ENCODE data around the gene ALDH1A1. TPM values are rescaled to one million over a fixed set of nuclear protein-coding genes. Genes with fewer than 3 reads are reported as not detected.
A peak's percentile ranks its signal among the peaks of the same experiment; 100 is the strongest.

Gene ALDH1A1
- total and polyA plus RNA-seq, 11 donors, result 2.2 to 37.5 (median 12.6) TPM

DNA sequence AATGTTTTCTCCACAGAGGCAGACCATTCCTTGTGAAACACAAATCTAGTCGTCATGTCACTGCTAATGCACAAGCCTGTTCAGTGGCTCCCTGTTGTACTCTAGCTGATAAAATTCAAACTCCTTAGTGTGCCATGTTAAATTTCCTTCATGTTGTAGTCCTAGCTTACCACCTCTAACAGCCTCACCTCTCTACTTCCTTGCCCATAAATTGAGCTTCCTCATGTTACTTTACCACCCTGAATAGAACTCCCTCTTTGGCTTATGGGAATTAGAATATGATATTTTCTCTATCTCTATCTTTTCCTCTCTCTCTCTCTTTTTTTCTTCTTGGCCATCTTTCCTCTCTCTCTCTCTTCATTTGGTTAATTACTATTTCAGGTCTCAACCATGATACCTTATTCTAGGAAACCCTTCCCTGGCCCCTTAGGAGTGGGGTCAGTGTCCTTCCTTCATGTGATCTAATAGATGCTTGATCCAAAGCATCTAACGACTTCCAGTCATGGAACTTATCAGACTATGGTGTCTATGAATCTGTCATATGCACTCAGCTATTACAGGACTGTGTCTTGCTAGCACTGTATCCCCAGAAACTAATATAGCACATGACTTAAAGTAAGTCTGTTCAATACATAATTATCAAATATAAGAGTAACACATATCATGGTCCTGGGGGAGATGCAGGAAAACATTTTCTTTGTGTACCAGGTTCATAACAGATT is 31.5 kb upstream of the ALDH1A1 start:
- H3K9me3 ChIP-seq, result no peaks in the 10 kb centered on the region
- TF ChIP-seq POLR2A (IDR thresholded peaks at IDR 0.05), result no peak
- TF ChIP-seq, protein P1, sequence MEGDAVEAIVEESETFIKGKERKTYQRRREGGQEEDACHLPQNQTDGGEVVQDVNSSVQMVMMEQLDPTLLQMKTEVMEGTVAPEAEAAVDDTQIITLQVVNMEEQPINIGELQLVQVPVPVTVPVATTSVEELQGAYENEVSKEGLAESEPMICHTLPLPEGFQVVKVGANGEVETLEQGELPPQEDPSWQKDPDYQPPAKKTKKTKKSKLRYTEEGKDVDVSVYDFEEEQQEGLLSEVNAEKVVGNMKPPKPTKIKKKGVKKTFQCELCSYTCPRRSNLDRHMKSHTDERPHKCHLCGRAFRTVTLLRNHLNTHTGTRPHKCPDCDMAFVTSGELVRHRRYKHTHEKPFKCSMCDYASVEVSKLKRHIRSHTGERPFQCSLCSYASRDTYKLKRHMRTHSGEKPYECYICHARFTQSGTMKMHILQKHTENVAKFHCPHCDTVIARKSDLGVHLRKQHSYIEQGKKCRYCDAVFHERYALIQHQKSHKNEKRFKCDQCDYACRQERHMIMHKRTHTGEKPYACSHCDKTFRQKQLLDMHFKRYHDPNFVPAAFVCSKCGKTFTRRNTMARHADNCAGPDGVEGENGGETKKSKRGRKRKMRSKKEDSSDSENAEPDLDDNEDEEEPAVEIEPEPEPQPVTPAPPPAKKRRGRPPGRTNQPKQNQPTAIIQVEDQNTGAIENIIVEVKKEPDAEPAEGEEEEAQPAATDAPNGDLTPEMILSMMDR (IDR thresholded peaks at IDR 0.05), result no peak

DNA sequence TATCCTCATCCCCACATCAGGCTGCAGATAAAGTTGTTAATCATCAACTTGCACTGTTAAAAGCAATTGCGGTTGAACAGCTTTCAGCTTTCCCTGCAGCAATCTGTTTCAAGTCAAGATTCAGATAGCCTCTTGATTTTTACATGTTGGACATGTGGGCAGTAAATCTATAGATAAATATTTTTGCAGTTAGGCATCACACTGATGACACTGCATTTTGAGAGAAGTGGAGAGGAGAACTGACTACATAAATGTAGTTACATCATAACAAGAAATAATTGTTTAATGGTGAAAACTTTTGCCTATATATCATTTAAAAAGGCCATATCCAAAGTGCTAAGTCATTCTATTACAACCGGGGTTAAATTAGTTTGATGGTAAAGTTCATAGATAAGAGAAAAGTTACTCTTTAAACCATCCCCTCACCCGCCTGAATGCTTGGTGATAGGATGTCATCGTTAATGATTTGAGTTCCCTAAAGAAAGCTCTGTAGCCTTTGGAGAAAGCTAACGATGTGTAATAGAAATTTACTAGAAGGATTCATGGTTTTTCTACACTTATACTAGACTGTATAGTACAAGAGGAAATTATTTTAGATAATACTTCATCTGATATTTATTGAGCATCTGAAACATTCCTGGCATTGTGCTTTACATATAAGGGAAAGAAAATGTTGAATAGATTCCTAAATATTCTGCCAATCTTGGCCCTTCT is 30.8 kb upstream of the ALDH1A1 start:
- WGBS, 4 donors, result 60 to 72% (median 68%) methylated on average over 5 of the region's 5 CpGs
- ATAC-seq, result no peak
- Histone ChIP-seq H3K4me3 (no peak overlapping the region), H3K27me3 (no peaks in the 10 kb centered on the region), H3K9me3 (no peaks in the 10 kb centered on the region), H3K4me1 (no peaks in the 10 kb centered on the region), H3K27ac (peak overlapping the region in 1 of 12 donors; percentile 14), H3K36me3 (no peaks in the 10 kb centered on the region)
- DNase-seq, result no peak
- TF ChIP-seq, protein P1 (IDR thresholded peaks at IDR 0.05), result no peak
- TF ChIP-seq POLR2A (IDR thresholded peaks at IDR 0.05), result no peak
- intact Hi-C loops (cut with DNase I), result no loop called here

More for the DNA sequence above, 31.5 kb upstream of the ALDH1A1 start:
- H3K36me3 ChIP-seq, result no peaks in the 10 kb centered on the region
- WGBS, 4 donors, result 53 to 68% (median 59%) methylated on average over 2 of the region's 2 CpGs
- no peaks in the 10 kb centered on the region for H3K4me1 ChIP-seq
- H3K27me3 ChIP-seq, result no peaks in the 10 kb centered on the region
- ATAC-seq (peak in 2 of 4 donors; percentile 33 to 36), DNase-seq (no peak)
- peak overlapping the region in 3 of 12 donors; percentile 10 to 25 (median 14) for H3K27ac ChIP-seq
- intact Hi-C loops (cut with DNase I), result no loop called here
- no peak overlapping the region for H3K4me3 ChIP-seq

DNA sequence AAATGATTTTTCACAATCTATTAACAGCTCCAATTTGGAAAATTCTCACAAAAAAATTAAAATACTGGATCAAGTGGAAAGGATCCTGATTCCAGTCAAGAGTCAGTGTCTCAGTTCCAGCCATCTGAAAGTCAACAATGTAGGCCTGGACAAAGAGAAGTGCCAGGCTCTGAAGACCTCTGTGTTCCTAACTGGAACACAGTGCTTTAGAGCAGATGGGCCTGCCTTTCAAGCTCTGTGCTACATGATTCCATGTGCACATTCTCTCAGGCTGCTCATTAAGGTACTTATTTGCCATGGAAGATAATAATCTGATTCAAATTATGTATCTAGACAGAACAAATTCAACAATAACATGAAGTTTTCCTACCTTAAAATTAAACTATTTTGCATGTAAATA is 30.2 kb upstream of the ALDH1A1 start:
- no peaks in the 10 kb centered on the region for H3K4me1 ChIP-seq
- no peaks in the 10 kb centered on the region for H3K9me3 ChIP-seq
- no peaks in the 10 kb centered on the region for H3K27me3 ChIP-seq
- H3K27ac ChIP-seq, result no peak overlapping the region
- TF ChIP-seq, protein P1 (IDR thresholded peaks at IDR 0.05), result no peak
- intact Hi-C loops (cut with DNase I), result no loop called here
- no peak overlapping the region for H3K4me3 ChIP-seq
- ATAC-seq, result no peak
- no peak for DNase-seq
- no peaks in the 10 kb centered on the region for H3K36me3 ChIP-seq

DNA sequence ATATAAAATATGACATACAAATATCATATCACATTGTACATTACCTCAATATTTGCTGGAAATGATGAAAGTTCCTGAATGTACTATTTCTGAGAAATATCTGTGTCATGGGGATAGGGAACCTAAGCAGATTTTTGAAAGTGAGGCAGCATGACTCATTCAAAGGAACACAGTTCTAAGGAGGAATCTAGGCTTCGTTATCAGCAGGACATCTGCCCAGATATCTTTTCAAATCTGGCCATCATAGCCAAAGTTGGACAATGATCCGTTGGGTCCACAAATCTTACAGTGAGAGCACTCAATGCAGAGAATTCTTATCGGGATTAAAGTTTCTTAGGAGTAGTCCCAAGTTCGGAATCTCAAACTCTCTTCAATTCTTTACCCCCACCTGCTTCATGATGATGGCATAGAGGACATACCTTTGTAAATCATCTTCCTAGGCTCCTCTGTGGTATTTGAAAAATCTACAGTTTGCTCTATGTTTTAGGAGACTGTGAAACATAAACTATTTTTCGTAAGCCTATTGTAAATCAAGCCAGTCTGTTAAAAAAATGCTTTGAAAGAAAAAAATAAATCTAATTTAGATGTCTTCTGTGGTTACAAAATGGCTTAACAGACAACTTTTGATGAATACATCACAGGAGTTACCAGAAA is 29.4 kb upstream of the ALDH1A1 start:
- Histone ChIP-seq H3K36me3 (no peaks in the 10 kb centered on the region), H3K4me1 (no peaks in the 10 kb centered on the region), H3K9me3 (no peaks in the 10 kb centered on the region), H3K4me3 (no peak overlapping the region), H3K27ac (no peak overlapping the region), H3K27me3 (no peaks in the 10 kb centered on the region)
- TF ChIP-seq POLR2A (IDR thresholded peaks at IDR 0.05), result no peak
- TF ChIP-seq, protein P1 (IDR thresholded peaks at IDR 0.05), result no peak
- DNase-seq (no peak), ATAC-seq (no peak)
- WGBS, 4 donors, result 91 to 94% (median 92%) methylated on average over 5 of the region's 5 CpGs
- intact Hi-C loops (cut with DNase I), result no loop called here
